Measurements from ENCODE around the gene OMD.
"Not testable (repeated sequence)": the region's sequence is repeated elsewhere in the genome, so short reads cannot be mapped to it uniquely, and the experiment has no call there.

Gene OMD

GRCh38 chr9:92422611-92423338 lies 1.5 kb downstream of the OMD start:
- Histone ChIP-seq H2AFZ (ENCODE audit: low read depth, low read length) (no peak overlapping the region), H3K9me3 (ENCODE audit: insufficient read depth, low read length, severe bottlenecking) (no peaks in the 10 kb centered on the region), H3K27ac (ENCODE audit: low read length) (no peak overlapping the region), H3K4me3 (ENCODE audit: low read depth in 1 of 2, low read length in 2 of 2) (no peak overlapping the region), H4K20me1 (ENCODE audit: insufficient read depth, low read length) (no peaks in the 10 kb centered on the region; the same call in 1 of the 2 replicates), H3K9ac (ENCODE audit: low read depth, low read length) (no peak overlapping the region), H3K36me3 (ENCODE audit: insufficient read depth, low read length) (no peaks in the 10 kb centered on the region), H3K79me2 (ENCODE audit: insufficient read depth, low read length) (no peaks in the 10 kb centered on the region), H3K4me1 (ENCODE audit: insufficient read depth, low read length) (no peaks in the 10 kb centered on the region), H3K27me3 (ENCODE audit: insufficient read depth, low read length, poor library complexity) (no peaks in the 10 kb centered on the region), H3K4me2 (ENCODE audit: insufficient read depth, low read length) (no peak overlapping the region)
- TF ChIP-seq CTCF (IDR thresholded peaks at IDR 0.05; ENCODE audit: borderline replicate concordance, extremely low read depth, low read length, poor library complexity, severe bottlenecking) = no peak
- TF ChIP-seq EZH2 (IDR thresholded peaks at IDR 0.05; ENCODE audit: borderline replicate concordance, low read depth, low read length, severe bottlenecking) = no peak
- DNase-seq = no peak
- ATAC-seq (ENCODE audit: insufficient read depth, low read depth) = no peak

- H3K4me3 ChIP-seq (ENCODE audit: low read depth in 1 of 2, low read length in 2 of 2) = no peak overlapping the region
- no peak overlapping the region for H2AFZ ChIP-seq (ENCODE audit: low read depth, low read length)
- no peaks in the 10 kb centered on the region for H3K36me3 ChIP-seq (ENCODE audit: insufficient read depth, low read length)
- H3K27ac ChIP-seq (ENCODE audit: low read length) = no peak overlapping the region
- H3K4me2 ChIP-seq (ENCODE audit: insufficient read depth, low read length) = no peak overlapping the region
- H3K4me1 ChIP-seq (ENCODE audit: insufficient read depth, low read length) = no peaks in the 10 kb centered on the region
- H3K27me3 ChIP-seq (ENCODE audit: insufficient read depth, low read length, poor library complexity) = no peaks in the 10 kb centered on the region
- peaks cover 5% of the 10 kb centered on the region; the same call in 1 of the 2 replicates for H3K79me2 ChIP-seq (ENCODE audit: insufficient read depth, low read length)
- no peak for DNase-seq
- H4K20me1 ChIP-seq (ENCODE audit: insufficient read depth, low read length) = no peaks in the 10 kb centered on the region
- TF ChIP-seq CTCF (IDR thresholded peaks at IDR 0.05; ENCODE audit: borderline replicate concordance, extremely low read depth, low read length, poor library complexity, severe bottlenecking) (no peak), EZH2 (IDR thresholded peaks at IDR 0.05; ENCODE audit: borderline replicate concordance, low read depth, low read length, severe bottlenecking) (no peak)
- H3K9me3 ChIP-seq (ENCODE audit: insufficient read depth, low read length, severe bottlenecking) = no peaks in the 10 kb centered on the region
- ATAC-seq (ENCODE audit: insufficient read depth, low read depth) = no peak
- H3K9ac ChIP-seq (ENCODE audit: low read depth, low read length) = no peak overlapping the region
These were observed 9.7 kb downstream of the OMD start for GRCh38 chr9:92414566-92414965.

GRCh38 chr9:92411157-92411556 lies 13.1 kb downstream of the OMD start:
- not testable (repeated sequence) for H3K36me3 ChIP-seq (ENCODE audit: insufficient read depth, low read length); ATAC-seq (ENCODE audit: insufficient read depth, low read depth); H2AFZ ChIP-seq (ENCODE audit: low read depth, low read length); H3K4me3 ChIP-seq (ENCODE audit: low read depth in 1 of 2, low read length in 2 of 2); H3K9ac ChIP-seq (ENCODE audit: low read depth, low read length); H3K27me3 ChIP-seq (ENCODE audit: insufficient read depth, low read length, poor library complexity); H3K27ac ChIP-seq (ENCODE audit: low read length); H3K9me3 ChIP-seq (ENCODE audit: insufficient read depth, low read length, severe bottlenecking); H3K4me2 ChIP-seq (ENCODE audit: insufficient read depth, low read length); DNase-seq; H4K20me1 ChIP-seq (ENCODE audit: insufficient read depth, low read length)
- H3K4me1 ChIP-seq (ENCODE audit: insufficient read depth, low read length) = peaks cover 14% of the 10 kb centered on the region
- peaks cover 24% of the 10 kb centered on the region; the same call in 1 of the 2 replicates for H3K79me2 ChIP-seq (ENCODE audit: insufficient read depth, low read length)

- ATAC-seq (ENCODE audit: insufficient read depth, low read depth) (no peak), DNase-seq (no peak)
- Histone ChIP-seq H3K27ac (ENCODE audit: low read length) (no peak overlapping the region), H3K27me3 (ENCODE audit: insufficient read depth, low read length, poor library complexity) (no peaks in the 10 kb centered on the region), H3K9me3 (ENCODE audit: insufficient read depth, low read length, severe bottlenecking) (no peaks in the 10 kb centered on the region), H3K9ac (ENCODE audit: low read depth, low read length) (no peak overlapping the region), H3K79me2 (ENCODE audit: insufficient read depth, low read length) (peaks cover 26% of the 10 kb centered on the region; the same call in 1 of the 2 replicates), H3K4me1 (ENCODE audit: insufficient read depth, low read length) (peaks cover 37% of the 10 kb centered on the region), H3K36me3 (ENCODE audit: insufficient read depth, low read length) (no peaks in the 10 kb centered on the region), H3K4me2 (ENCODE audit: insufficient read depth, low read length) (no peak overlapping the region), H3K4me3 (ENCODE audit: low read depth in 1 of 2, low read length in 2 of 2) (no peak overlapping the region), H2AFZ (ENCODE audit: low read depth, low read length) (no peak overlapping the region), H4K20me1 (ENCODE audit: insufficient read depth, low read length) (no peaks in the 10 kb centered on the region)
- no peak for TF ChIP-seq CTCF (IDR thresholded peaks at IDR 0.05; ENCODE audit: borderline replicate concordance, extremely low read depth, low read length, poor library complexity, severe bottlenecking)
- TF ChIP-seq EZH2 (IDR thresholded peaks at IDR 0.05; ENCODE audit: borderline replicate concordance, low read depth, low read length, severe bottlenecking) = no peak
These were observed 15.4 kb downstream of the OMD start for GRCh38 chr9:92408747-92409478.
